Fibroblast of villous mesenchyme (primary cell): ENCODE results near the gene CDH13. TPM values are rescaled to one million over a fixed set of nuclear protein-coding genes. Genes with fewer than 3 reads are reported as not detected.

Source experiments
- DNase-seq: peaks from one replicate; pipeline ENCODE4 v3.0.0-alpha.2; 2010; ENCODE audit warnings: low read depth
- H3K4me3 ChIP-seq: 2 replicates; pipeline ENCODE4 v1.5.1; 2011; ENCODE audit warnings: low read depth, mild to moderate bottlenecking, low read length
- CTCF ChIP-seq: IDR thresholded peaks from 2 replicates; pipeline ENCODE4 v1.5.1; 2012; ENCODE audit warnings: low read depth, mild to moderate bottlenecking, low read length; ENCODE audit not compliant: insufficient read depth
- total RNA-seq: library from RNA; depleted of rRNA; stranded (reverse); fragments of >200 nt; gene quantifications from 2 replicates; pipeline ENCODE4 v1.2.3, GENCODE V29; 2012

Gene CDH13
- total RNA-seq, 1 donor = 47.5 TPM

GRCh38 chr16:82665025-82665424 lies 38.3 kb downstream of the CDH13 start:
- TF ChIP-seq CTCF = no peak
- DNase-seq = no peak
- no peak overlapping the region for H3K4me3 ChIP-seq

- TF ChIP-seq CTCF = no peak
- H3K4me3 ChIP-seq = no peak overlapping the region
Measured at GRCh38 chr16:82667437-82667836, 40.7 kb downstream of the CDH13 start.

GRCh38 chr16:82668094-82668493 lies 41.3 kb downstream of the CDH13 start:
- DNase-seq = no peak
- TF ChIP-seq CTCF = no peak
- H3K4me3 ChIP-seq = no peak overlapping the region

More at GRCh38 chr16:82667437-82667836, 40.7 kb downstream of the CDH13 start:
- no peak for DNase-seq

- peak; percentile 34 for TF ChIP-seq CTCF
- no peak for DNase-seq
- no peak overlapping the region for H3K4me3 ChIP-seq
Measured at GRCh38 chr16:82671741-82672140, 45.0 kb downstream of the CDH13 start.

- DNase-seq = no peak
- H3K4me3 ChIP-seq = no peak overlapping the region
- no peak for TF ChIP-seq CTCF
Measured at GRCh38 chr16:82672676-82673075, 45.9 kb downstream of the CDH13 start.

- no peak for TF ChIP-seq CTCF
- no peak overlapping the region for H3K4me3 ChIP-seq
- DNase-seq = no peak
Measured at GRCh38 chr16:82675300-82675699, 48.5 kb downstream of the CDH13 start.

- H3K4me3 ChIP-seq = no peak overlapping the region
- no peak for TF ChIP-seq CTCF
- no peak for DNase-seq
Measured at GRCh38 chr16:82681592-82681991, 54.8 kb downstream of the CDH13 start.
